Keratinocyte (primary cell): ENCODE measurements around the gene LTC4S.

Experiments
- CTCF ChIP-seq, 3 experiments: IDR thresholded peaks in 1 of 3; conservative IDR thresholded peaks in 1 of 3; optimal IDR thresholded peaks in 1 of 3; 2 replicates in 2 of 3; 3 replicates in 1 of 3; pipeline versions ENCODE3 to v1.5.1; 2011; ENCODE audit warnings: low read length in 3 of 3, mild to moderate bottlenecking in 3 of 3, moderate library complexity in 2 of 3, control low read depth in 1 of 3, inconsistent platforms in 1 of 3; ENCODE audit not compliant: insufficient read depth in 2 of 3; ENCODE audit errors: extremely low read depth in 1 of 3
- EZH2 ChIP-seq: IDR thresholded peaks from one replicate; pipeline ENCODE4 v1.6.1; 2012; ENCODE audit warnings: inconsistent platforms, mild to moderate bottlenecking, low read length, moderate library complexity

- TF ChIP-seq CTCF (optimal IDR thresholded peaks at IDR 0.05 in 1 of 3, IDR thresholded peaks at IDR 0.05 in 1 of 3, conservative IDR thresholded peaks at IDR 0.05 in 1 of 3; ENCODE audit: extremely low read depth in 1 of 3, insufficient read depth in 2 of 3, low read length in 3 of 3), result no peak
- no peak for TF ChIP-seq EZH2
Measured at GRCh38 chr5:179815491-179816249, 21.9 kb downstream of the LTC4S start.
